Kidney tubule cell (primary cell): ENCODE data around the gene STT3A.

Source experiments
- DNase-seq: peaks from one replicate; pipeline ENCODE4 v3.0.0-alpha.2; 2018; ENCODE audit warnings: low spot score

The STT3A gene

DNA sequence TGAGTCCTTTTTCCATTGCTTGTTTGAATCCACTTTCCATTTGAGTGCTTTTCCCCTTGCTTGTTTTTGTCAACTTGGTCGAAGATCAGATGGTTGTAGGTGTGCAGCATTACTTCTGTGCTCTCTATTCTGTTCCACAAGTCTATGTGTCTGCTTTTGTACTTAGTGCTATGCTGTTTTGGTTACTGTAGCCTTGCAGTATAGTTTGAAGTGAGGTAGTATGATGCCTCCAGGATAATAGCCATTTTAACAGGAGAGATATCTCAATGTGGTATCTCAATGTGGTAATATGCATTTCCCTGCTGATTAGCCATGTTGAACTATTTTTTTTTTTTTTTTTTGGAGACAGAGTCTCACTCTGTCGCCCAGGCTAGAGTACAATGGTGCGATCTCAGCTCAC is 71.3 kb downstream of the STT3A start:
- DNase-seq, result no peak

DNA sequence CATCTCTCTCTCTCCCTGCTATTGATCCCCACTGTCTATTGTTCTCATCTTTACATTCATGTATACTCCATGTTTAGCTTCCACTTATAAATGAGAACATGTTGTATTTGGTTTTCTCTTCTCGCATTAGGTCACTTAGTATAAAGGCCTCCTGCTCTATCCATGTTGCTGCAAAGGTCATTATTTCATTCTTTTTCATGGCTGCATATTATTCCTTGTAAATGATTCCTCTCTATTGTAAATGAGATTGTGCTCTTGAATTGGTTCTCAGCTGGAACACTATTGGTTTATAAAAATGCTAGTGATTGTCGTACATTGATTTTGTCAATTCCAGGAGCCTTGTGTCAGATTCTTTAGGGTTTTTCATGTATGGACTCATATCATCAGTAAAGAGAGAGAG is 74.5 kb downstream of the STT3A start:
- no peak for DNase-seq

GRCh38 chr11:125670172-125670571 is 77.5 kb downstream of the STT3A start:
- DNase-seq, result no peak

DNA sequence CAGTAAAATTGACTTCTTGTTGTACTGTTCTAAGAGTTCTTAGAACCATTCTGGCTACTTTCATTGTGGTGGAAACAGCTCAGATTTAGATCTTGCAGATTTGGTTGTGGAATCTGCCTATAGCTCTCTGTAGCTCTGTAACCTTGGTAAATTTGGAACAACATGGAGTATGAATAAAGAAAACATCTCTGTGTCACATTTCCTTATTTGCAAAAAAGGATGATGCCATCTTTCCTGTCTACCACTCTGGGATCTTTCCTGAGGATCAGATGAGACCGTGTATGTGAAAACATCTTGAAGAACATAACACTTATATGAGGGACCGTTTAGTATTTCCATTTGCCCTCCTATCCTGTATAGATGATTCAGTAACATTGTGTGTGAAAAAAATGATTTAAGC is 78.9 kb downstream of the STT3A start:
- DNase-seq, result no peak
